Fibroblast of the aortic adventitia (primary cell): Measurements from ENCODE around the gene PEF1. TPM values are rescaled to one million over a fixed set of nuclear protein-coding genes. Genes with fewer than 3 reads are reported as not detected.

ENCODE experiments used
- DNase-seq: peaks from one replicate; pipeline ENCODE4 v3.0.0-alpha.2; 2010; ENCODE audit warnings: low read depth
- H3K4me3 ChIP-seq: 2 replicates; pipeline ENCODE4 v1.5.1; 2011; ENCODE audit warnings: low read depth, mild to moderate bottlenecking, control low read depth, low read length, moderate library complexity
- total RNA-seq: library from RNA; depleted of rRNA; stranded (reverse); fragments of >200 nt; gene quantifications from 2 replicates; pipeline ENCODE4 v1.2.3, GENCODE V29; 2012; ENCODE audit warnings: low replicate concordance
- TF ChIP-seq, protein P1 (sequence below): IDR thresholded peaks from 2 replicates; pipeline ENCODE4 v1.5.1; 2011; ENCODE audit warnings: mild to moderate bottlenecking, low read length, control low read depth, inconsistent platforms; ENCODE audit not compliant: insufficient read depth

Gene PEF1
- total RNA-seq, 1 donor = 59.8 TPM

DNA sequence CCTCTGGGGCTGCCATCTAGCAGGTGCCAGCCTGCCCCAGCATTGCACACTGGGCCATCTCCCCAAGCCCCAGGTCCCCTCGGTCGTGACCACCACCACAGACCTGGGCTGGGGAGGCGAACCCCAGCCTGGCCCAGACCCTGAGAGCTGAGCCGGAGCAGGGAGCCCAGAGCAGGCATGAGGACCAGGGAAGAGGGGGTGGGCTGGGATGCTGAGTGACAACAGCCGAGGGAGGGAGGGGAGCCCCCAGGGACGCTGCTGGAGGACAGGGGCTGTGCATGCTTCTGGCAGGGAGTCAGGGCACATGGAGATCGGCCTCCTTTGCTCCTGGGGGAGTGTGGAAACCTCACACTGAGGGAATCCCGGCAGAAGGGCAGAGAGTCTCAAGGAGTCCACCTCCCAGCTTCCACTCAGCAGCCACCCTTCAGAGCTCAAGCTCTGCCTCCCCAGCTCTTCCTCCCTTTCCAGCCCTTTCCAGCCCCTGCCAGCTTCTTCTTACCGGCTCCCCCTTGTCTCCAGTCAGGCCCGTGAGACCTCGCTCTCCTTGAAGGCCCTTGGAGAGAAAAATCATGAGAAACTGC is 23.7 kb upstream of the PEF1 start:
- DNase-seq = no peak
- TF ChIP-seq, protein P1, sequence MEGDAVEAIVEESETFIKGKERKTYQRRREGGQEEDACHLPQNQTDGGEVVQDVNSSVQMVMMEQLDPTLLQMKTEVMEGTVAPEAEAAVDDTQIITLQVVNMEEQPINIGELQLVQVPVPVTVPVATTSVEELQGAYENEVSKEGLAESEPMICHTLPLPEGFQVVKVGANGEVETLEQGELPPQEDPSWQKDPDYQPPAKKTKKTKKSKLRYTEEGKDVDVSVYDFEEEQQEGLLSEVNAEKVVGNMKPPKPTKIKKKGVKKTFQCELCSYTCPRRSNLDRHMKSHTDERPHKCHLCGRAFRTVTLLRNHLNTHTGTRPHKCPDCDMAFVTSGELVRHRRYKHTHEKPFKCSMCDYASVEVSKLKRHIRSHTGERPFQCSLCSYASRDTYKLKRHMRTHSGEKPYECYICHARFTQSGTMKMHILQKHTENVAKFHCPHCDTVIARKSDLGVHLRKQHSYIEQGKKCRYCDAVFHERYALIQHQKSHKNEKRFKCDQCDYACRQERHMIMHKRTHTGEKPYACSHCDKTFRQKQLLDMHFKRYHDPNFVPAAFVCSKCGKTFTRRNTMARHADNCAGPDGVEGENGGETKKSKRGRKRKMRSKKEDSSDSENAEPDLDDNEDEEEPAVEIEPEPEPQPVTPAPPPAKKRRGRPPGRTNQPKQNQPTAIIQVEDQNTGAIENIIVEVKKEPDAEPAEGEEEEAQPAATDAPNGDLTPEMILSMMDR = no peak
- no peak overlapping the region for H3K4me3 ChIP-seq

DNA sequence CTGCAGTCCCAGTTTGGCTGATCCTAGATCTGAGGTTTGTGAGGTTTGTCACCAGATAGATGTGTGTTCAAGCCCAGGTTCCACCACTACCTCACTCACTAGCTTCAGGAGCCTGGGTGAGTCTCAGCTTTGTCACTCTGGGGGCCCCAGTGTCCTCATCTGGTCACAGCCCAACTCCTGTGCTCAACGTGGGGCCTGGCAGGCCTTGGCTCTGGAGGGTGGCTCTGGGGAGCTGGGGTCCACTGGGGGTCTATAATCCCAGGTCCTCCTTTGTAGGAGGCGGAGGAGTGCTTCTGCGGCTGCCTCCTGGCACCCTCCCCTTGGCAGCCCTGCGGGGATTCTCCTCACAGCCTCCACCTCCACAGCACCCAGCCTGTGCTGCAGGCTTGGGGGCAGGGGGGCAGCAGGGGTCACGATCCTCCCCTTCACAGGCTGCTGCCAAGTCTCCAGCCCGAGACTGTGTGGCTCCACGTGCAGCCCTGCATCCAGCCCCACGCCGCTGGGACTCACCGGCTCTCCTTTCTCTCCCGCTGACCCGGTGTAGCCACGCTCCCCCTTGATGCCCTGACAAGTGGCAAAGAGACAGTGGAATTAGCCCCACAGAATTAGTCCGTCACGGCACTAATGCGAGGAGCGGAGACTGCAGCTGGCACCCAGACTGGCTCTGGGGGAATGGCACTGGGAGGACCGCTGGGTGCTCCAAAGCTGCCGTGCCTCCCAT is 22.5 kb upstream of the PEF1 start:
- DNase-seq = no peak
- H3K4me3 ChIP-seq = no peak overlapping the region
- TF ChIP-seq, protein P1 = no peak

DNA sequence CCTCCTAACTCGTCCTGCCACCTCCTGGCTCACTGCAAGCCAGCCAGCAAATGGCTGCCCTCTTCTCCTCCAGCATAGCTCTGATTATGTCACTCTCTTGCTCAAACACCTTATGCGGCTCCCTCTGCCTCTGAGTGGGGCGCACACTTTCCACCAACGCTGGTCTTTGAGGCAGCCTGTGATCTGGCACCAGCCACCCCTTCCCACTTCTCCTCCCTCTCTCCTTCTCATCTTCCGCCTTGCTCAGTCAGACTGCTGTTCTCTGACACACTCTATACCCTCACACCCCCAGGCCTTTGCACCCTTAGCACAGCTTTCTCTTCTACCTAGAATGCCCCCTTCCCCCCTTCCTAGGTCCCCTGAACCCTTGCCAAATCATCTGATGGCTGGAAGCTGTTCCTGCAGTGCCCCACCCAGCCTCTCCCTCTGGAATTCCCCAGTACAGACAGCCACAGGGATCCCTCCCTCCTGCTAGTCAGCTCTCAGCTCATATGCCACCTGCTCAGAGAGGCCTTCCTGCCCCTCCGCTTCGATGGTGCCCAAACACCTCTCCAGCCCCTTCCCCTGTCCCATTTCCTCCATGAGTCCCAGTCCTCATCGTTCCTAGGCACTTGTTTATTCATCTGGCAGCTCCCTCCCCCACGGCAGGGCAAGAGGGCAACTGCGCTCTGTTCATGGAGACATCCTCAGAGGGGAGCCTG is 21.7 kb upstream of the PEF1 start:
- no peak overlapping the region for H3K4me3 ChIP-seq
- DNase-seq = peak; percentile 73
- TF ChIP-seq, protein P1 = no peak

DNA sequence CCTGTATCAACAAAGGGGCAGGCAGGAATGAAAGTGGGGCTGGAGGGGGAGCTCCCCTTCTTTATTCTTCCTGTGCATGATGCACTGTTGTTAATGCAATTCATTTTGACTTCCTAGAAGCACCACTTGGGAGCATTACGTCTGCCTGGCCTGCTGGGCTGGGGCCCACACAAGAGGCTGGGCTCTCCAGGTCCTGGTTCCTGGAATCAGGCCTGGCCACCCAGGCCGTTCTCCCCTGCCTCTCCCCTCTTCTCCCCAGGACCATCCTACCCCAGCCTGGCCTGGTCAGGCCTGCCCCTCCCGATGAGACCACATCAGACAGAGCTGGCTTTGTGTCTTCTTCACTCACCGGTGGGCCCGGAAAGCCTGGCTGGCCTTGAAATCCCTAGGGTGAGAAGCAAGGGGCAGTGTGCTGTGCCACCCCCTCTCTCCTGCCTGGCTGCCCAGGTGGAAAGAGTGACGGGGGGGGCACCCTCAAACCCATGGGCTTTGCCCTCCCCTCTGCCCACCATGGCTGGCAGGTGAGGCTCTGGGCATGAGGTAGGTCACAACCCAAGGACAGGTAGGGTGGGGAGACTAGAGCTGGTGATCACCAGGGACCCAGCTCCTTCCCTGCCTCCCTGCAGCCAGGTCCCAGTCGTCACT is 20.7 kb upstream of the PEF1 start:
- TF ChIP-seq, protein P1 = no peak
- no peak for DNase-seq
- no peak overlapping the region for H3K4me3 ChIP-seq

DNA sequence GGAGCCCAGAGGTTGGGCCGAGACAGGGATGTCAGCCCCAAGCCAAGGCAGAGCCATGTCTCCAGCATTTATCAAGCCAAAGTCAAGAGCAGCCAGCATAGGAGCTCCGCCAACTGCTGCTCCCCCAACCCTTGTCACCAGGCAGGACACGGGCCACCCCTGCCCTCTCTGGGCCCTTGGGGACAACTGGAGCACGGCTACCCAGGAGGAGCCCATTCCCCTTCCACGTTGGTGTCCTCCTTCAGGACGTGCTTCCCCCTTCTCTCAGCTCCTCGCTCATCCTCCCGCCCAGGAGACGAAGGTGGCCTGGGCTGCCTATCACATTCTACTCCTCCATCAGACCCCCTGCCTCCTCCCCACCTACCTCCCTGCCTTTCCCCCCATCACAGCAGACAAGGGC is 19.9 kb upstream of the PEF1 start:
- no peak for DNase-seq

More for the DNA sequence above, 19.9 kb upstream of the PEF1 start:
- TF ChIP-seq, protein P1 = no peak
- no peak overlapping the region for H3K4me3 ChIP-seq
